Lung microvascular endothelial cell (primary cell): ENCODE results near the gene OR13C8. TPM values are rescaled to one million over a fixed set of nuclear protein-coding genes. Genes with fewer than 3 reads are reported as not detected.

Experiments used
- DNase-seq, 2 donors: peaks; one replicate each; pipeline versions ENCODE4 v3.0.0 to v3.0.0-alpha.2; 2010; ENCODE audit warnings: low read depth in 2 of 2
- total RNA-seq: library from RNA; depleted of rRNA; stranded (reverse); fragments of >200 nt; gene quantifications from 2 replicates; pipeline ENCODE4 v1.2.1, GENCODE V29; 2014

The OR13C8 gene
- total RNA-seq, 1 donor from 2014 or later, result not detected

- no peak for DNase-seq
Measured at GRCh38 chr9:104611213-104611612, 42.2 kb downstream of the OR13C8 start.

DNA sequence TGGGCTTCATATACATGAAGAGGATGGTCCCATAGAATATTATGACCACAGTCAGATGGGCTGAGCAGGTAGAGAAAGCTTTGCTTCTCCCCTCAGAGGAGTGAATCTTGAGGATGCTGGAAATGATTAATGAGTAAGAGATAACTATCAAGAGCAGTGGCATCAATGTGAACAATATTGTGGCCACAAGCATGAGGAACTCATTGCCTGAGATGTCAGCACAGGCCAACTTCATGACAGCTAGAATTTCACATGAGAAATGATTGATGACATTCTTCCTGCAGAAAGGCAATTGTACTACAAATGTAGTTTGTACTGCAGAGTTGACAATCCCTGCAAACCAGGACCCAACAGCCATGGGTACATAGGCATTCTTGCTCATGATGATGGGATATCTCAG is 48.5 kb downstream of the OR13C8 start:
- no peak for DNase-seq

GRCh38 chr9:104618104-104618503 is 49.1 kb downstream of the OR13C8 start, which contains the start of gene OR13C9:
Gene OR13C9, minus strand, starts transcription at chr9:104618204. Its CDS starts 0 bp downstream, at chr9:104618204.
- DNase-seq, result no peak

Other genes starting within 250 kb of the OR13C8 start
- not detected in 2 replicates for gene OR13F1, start 64.9 kb upstream of the OR13C8 start, total RNA-seq
- not detected in 2 replicates for gene OR13C4, start 42.0 kb upstream of the OR13C8 start, total RNA-seq
- gene OR13C3, start 32.3 kb upstream of the OR13C8 start, total RNA-seq, result not detected in 2 replicates
- not detected in 2 replicates for gene OR13C5, start 30.2 kb downstream of the OR13C8 start, total RNA-seq
- gene OR13C2, start 36.5 kb downstream of the OR13C8 start, total RNA-seq, result not detected in 2 replicates
- not detected in 2 replicates for gene OR13C9, start 49.0 kb downstream of the OR13C8 start, total RNA-seq
- gene OR13D1, start 125.3 kb downstream of the OR13C8 start, total RNA-seq, result not detected in 2 replicates
- 33.9 and 41.2 TPM in 2 replicates for gene NIPSNAP3A, start 178.5 kb downstream of the OR13C8 start, total RNA-seq
- under 0.01 and 0.22 TPM in 2 replicates for gene NIPSNAP3B, start 195.0 kb downstream of the OR13C8 start, total RNA-seq